T-cell (primary cell): ENCODE data around the gene PDCL2. TPM values are rescaled to one million over a fixed set of nuclear protein-coding genes. Genes with fewer than 3 reads are reported as not detected.

Source experiments
- ATAC-seq, 4 experiments: fragments of 200-7000 bp in 3 of 4; fragments of 150-1000 bp in 1 of 4; cut with Tn5 transposase; replicated peaks in 1 of 4; 1 replicate in 3 of 4; 2 replicates in 1 of 4; pipeline ENCODE4 v1.10.0; 2021; ENCODE audit warnings: moderate library complexity in 3 of 4, mild to moderate bottlenecking in 2 of 4, moderate number of reproducible peaks in 1 of 4
- CTCF ChIA-PET, 2 donors: fragments of 300-600 bp; sonication (Branson Sonifier 250); formaldehyde crosslinking; loops; one replicate each; lab custom pipeline; 2022; ENCODE audit warnings: antibody characterized with exemption in 2 of 2; lab: Charles Lee
- POLR2A ChIA-PET, 2 donors: fragments of 300-600 bp; sonication (Branson Sonifier 250); formaldehyde crosslinking; loops; one replicate each; lab custom pipeline; 2022; ENCODE audit warnings: antibody characterized with exemption in 2 of 2; lab: Charles Lee
- DNase-seq, 35 experiments: peaks; one replicate each; pipeline versions ENCODE4 v3.0.0 to v3.0.0-alpha.2; 2013 to 2023
- H3K27ac ChIP-seq: one replicate; pipeline ENCODE4 v1.5.1; 2013; ENCODE audit warnings: low read length
- H3K27me3 ChIP-seq, 2 experiments: replicated peaks in 1 of 2; 1 replicate in 1 of 2; 2 replicates in 1 of 2; pipeline versions ENCODE4 v1.6.1 to v1.7.0; 2013; ENCODE audit warnings: low read length in 1 of 2, mixed read lengths in 1 of 2; ENCODE audit not compliant: control insufficient read depth in 2 of 2, insufficient read depth in 2 of 2; ENCODE audit errors: extremely low read depth in 1 of 2
- H3K36me3 ChIP-seq, 2 donors: 1 replicate in 1 of 2; 2 replicates in 1 of 2; pipeline versions ENCODE4 v1.6.1 to v1.7.0; 2013; ENCODE audit warnings: low read length in 1 of 2; ENCODE audit not compliant: control insufficient read depth in 2 of 2, insufficient read depth in 1 of 2; ENCODE audit errors: extremely low read depth in 1 of 2
- H3K4me1 ChIP-seq, 2 experiments: 1 replicate in 1 of 2; 2 replicates in 1 of 2; pipeline versions ENCODE4 v1.6.1 to v1.7.0; 2013; ENCODE audit warnings: low read length in 2 of 2, mixed read lengths in 1 of 2; ENCODE audit not compliant: insufficient read depth in 2 of 2, control insufficient read depth in 1 of 2; ENCODE audit errors: extremely low read depth in 1 of 2
- H3K4me3 ChIP-seq, 2 donors: 1 replicate in 1 of 2; 2 replicates in 1 of 2; pipeline versions ENCODE4 v1.5.1 to v1.7.0; 2013; ENCODE audit warnings: mild to moderate bottlenecking in 2 of 2, low read length in 1 of 2, moderate library complexity in 1 of 2; ENCODE audit not compliant: control insufficient read depth in 1 of 2; ENCODE audit errors: extremely low read depth in 1 of 2
- H3K9me3 ChIP-seq: 2 replicates; pipeline ENCODE4 v1.7.0; 2013
- H3K27ac Mint-ChIP-seq, 2 donors: one replicate each; pipeline ENCODE4 v1.8.0; 2020 to 2021; ENCODE audit warnings: mild to moderate bottlenecking in 2 of 2, mixed read lengths in 2 of 2
- H3K27me3 Mint-ChIP-seq, 2 donors: one replicate each; pipeline ENCODE4 v1.8.0; 2021 to 2022; ENCODE audit warnings: mixed read lengths in 2 of 2
- H3K36me3 Mint-ChIP-seq: one replicate; pipeline ENCODE4 v1.8.0; 2021; ENCODE audit warnings: mixed read lengths
- H3K4me1 Mint-ChIP-seq, 3 donors: one replicate each; pipeline ENCODE4 v1.8.0; 2020 to 2022; ENCODE audit warnings: mixed read lengths in 3 of 3, mild to moderate bottlenecking in 1 of 3
- H3K4me3 Mint-ChIP-seq, 3 donors: one replicate each; pipeline ENCODE4 v1.8.0; 2020 to 2022; ENCODE audit warnings: mild to moderate bottlenecking in 3 of 3, mixed read lengths in 3 of 3, moderate library complexity in 3 of 3
- H3K9me3 Mint-ChIP-seq, 3 donors: one replicate each; pipeline ENCODE4 v1.8.0; 2020 to 2022; ENCODE audit warnings: mixed read lengths in 3 of 3
- WGBS: methylation state at CpG from one replicate; pipeline ENCODE4 v1.1.5; 2013; ENCODE audit warnings: missing lambda C conversion rate; ENCODE audit not compliant: insufficient coverage; 5-methylcytosine and 5-hydroxymethylcytosine counted together
- total RNA-seq, 35 experiments: library from RNA in 6 of 35; stranded (reverse) in 6 of 35; fragments of 120-200 nt in 1 of 35; gene quantifications; one replicate each; pipeline versions ENCODE4 v1.2.1 to v1.2.4 and lab custom pipeline; 2013 to 2026

The PDCL2 gene, protein sequence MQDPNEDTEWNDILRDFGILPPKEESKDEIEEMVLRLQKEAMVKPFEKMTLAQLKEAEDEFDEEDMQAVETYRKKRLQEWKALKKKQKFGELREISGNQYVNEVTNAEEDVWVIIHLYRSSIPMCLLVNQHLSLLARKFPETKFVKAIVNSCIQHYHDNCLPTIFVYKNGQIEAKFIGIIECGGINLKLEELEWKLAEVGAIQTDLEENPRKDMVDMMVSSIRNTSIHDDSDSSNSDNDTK
- total RNA-seq (not detected), total RNA-seq (lab: John Stamatoyannopoulos, UW) (0 reads per million in 29 experiments)
- not detected for total RNA-seq (2013)

DNA sequence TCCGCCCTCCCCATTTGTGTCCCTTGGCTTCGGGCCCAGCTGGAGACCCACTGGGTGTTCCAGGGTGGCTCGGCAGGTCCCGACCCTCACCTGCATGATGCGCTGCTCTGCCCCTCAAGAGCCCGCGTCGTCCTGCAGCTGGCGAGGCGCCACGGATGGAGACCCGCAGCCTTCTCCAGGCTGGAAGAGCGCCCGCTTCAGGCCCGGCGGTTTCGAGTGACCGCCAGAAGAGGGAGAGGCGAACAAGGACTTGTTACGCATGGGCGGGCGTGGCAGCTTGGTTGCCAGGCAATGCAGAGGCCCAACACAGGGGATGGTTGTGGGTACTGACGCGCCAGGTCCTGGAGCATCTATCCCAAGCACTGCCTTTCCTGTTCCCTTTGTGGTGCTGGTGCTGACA, at the start of gene PDCL2:
PDCL2 (minus strand) TSS at position 232 of the 400 bp plus-strand sequence; CDS start at position 96, 136 bp downstream.
- no peak for DNase-seq
- Histone ChIP-seq H3K27ac (no peak within 1 kb of the TSS), H3K27me3 (peaks cover 0 to 9% of the 10 kb centered on the region in 2 experiments), H3K36me3 (no peaks in the 10 kb centered on the region), H3K9me3 (no peaks in the 10 kb centered on the region), H3K4me3 (no peak within 1 kb of the TSS), H3K4me1 (no peaks in the 10 kb centered on the region)
- WGBS = 94% methylated on average over 22 of the region's 24 CpGs
- CTCF ChIA-PET = no interaction called here
- H3K4me3 Mint-ChIP-seq = no peak within 1 kb of the TSS
- H3K27ac Mint-ChIP-seq = no peak within 1 kb of the TSS
- POLR2A ChIA-PET = interaction anchor here in 1 of 2 donors (0.6 kb wide), 1 partner anchor 285 kb away, joined by 5 read pairs; no protein-coding TSS in a partner anchor
- no peaks in the 10 kb centered on the region for H3K4me1 Mint-ChIP-seq
- ATAC-seq = no peak
- H3K27me3 Mint-ChIP-seq = peaks cover 10 to 12% of the 10 kb centered on the region in 2 donors
- peaks cover 0 to 7% (median 0%) of the 10 kb centered on the region in 3 donors for H3K9me3 Mint-ChIP-seq
- peaks cover 2% of the 10 kb centered on the region for H3K36me3 Mint-ChIP-seq

DNA sequence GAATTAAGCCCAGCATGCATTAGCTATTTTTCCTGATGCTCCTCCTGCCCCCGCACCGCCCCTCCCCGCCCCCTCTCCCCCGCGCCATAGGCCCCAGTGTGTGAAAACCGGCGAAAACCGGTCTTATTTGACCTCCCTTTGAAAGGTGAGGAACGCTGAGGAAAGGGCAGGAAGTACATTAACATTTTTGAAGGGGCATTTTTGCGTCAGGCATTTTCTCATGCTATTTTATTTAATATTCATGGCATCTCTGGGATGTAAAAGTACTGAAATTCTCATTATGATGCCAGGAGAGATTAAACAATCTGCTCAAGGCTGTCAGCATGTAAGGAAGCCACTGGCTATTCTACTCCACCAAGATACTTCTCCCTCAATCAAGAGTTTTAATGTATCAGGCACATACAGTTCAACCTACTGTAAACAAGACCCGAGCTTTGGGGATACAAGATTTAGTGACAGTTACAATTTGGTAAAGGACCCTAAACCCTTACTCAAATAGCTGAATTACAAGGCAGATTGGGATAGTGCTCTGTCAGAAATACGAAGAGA, 45.3 kb upstream of the PDCL2 start:
- CTCF ChIA-PET = no interaction called here
- DNase-seq = no peak
- H3K4me3 Mint-ChIP-seq = no peak overlapping the region
- H3K27me3 Mint-ChIP-seq = peaks cover 40 to 54% of the 10 kb centered on the region in 2 donors
- H3K27me3 ChIP-seq = peaks cover 12 to 24% of the 10 kb centered on the region in 2 experiments
- no peaks in the 10 kb centered on the region for H3K9me3 ChIP-seq
- no peak for ATAC-seq
- POLR2A ChIA-PET = no interaction called here
- H3K36me3 Mint-ChIP-seq = no peaks in the 10 kb centered on the region
- no peak overlapping the region for H3K27ac Mint-ChIP-seq
- peaks cover 3 to 11% of the 10 kb centered on the region in 2 experiments for H3K4me1 ChIP-seq
- no peaks in the 10 kb centered on the region for H3K36me3 ChIP-seq
- WGBS = no CpG with 5 or more reads among the region's 12 CpGs
- no peak overlapping the region for H3K4me3 ChIP-seq
- no peak overlapping the region for H3K27ac ChIP-seq
- H3K4me1 Mint-ChIP-seq = peaks cover 18 to 20% (median 20%) of the 10 kb centered on the region in 3 donors
- H3K9me3 Mint-ChIP-seq = no peaks in the 10 kb centered on the region

DNA sequence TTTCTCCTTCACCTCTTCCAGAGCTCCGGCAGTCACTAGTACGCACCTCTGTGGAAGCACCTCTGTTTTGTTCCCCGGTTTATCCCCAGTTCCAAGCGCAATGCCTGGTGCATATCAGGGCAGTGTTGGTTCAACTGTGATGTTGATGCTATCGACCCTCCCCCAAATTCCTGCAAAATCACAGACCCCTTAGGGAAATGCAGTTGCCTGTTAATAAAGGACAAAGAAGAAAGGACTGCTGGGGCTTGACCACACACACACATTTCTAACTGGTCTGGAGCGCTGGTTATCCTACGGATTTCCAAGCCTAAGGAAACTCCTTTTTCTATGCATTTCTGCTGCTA, 44.6 kb upstream of the PDCL2 start:
- H3K27me3 ChIP-seq = peaks cover 12 to 24% of the 10 kb centered on the region in 2 experiments
- Mint-ChIP-seq H3K27ac (no peak overlapping the region), H3K4me3 (peak overlapping the region; percentile 29 to 78 (median 58)), H3K27me3 (peaks cover 45 to 59% of the 10 kb centered on the region in 2 donors), H3K9me3 (no peaks in the 10 kb centered on the region), H3K4me1 (peaks cover 18 to 20% (median 20%) of the 10 kb centered on the region in 3 donors), H3K36me3 (no peaks in the 10 kb centered on the region)
- DNase-seq = no peak
- H3K9me3 ChIP-seq = no peaks in the 10 kb centered on the region
- peaks cover 3 to 11% of the 10 kb centered on the region in 2 experiments for H3K4me1 ChIP-seq
- no peak for ATAC-seq
- ChIA-PET CTCF (interaction anchor here in 1 of 2 donors (0.6 kb wide), 1 partner anchor 269 kb away, joined by 3 read pairs; no protein-coding TSS in a partner anchor), POLR2A (interaction anchor here in 1 of 2 donors (0.6 kb wide), 1 partner anchor 38 kb away, joined by 7 read pairs; no protein-coding TSS in a partner anchor)
- H3K36me3 ChIP-seq = no peaks in the 10 kb centered on the region
- H3K4me3 ChIP-seq = no peak overlapping the region
- no peak overlapping the region for H3K27ac ChIP-seq
- 26% methylated on average over 4 of the region's 7 CpGs for WGBS

DNA sequence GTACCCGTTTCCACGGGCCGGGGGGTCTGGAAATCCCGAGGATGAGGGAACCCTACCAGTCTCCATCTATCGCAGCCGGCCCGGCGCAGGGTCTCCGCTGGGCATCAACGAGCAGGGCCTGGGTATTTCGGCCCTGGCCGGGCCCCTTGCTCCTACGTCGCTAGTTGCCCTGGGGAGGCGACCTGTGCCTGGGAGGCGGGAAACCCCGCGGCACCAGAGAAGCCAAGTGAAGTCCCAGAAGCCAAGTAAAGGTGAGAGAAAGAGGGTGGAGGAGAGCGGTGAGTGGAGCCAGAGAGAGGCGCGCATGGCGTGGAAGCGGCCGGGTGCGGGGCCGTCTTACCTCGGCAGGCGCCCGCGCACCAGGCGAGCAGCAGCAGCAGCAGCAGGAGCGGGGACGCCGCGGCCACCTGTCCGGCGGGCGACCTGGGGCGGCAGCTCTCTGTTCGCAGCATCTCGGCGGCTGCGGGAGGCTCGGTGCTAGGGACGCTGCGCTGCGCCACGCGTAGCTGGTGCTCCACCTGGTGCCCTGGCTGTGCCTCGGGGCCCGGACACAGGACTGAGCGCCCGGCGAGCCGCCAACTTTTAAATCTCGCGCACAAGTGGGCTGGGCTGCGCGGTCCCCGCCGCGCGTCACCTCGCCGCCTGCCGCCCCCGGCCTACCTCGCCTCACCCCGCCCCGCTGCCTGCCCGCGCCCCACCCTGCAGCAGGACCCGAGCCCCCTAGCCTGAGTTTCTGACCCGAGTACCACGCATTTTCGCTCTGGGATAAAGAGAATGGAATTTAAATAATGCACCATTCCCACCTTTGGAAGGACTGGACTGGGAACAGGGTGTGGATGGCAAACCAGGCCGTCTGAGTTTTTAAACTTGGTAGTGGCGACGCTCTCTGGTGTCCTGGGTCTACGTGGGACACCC, 44.0 kb upstream of the PDCL2 start, which contains the start of gene NMU:
NMU (minus strand) TSS at position 558 of the 915 bp plus-strand sequence; CDS start at position 452, 106 bp downstream.
- Histone ChIP-seq H3K27ac (no peak within 1 kb of the TSS), H3K9me3 (no peaks in the 10 kb centered on the region), H3K27me3 (peaks cover 12 to 24% of the 10 kb centered on the region in 2 experiments), H3K36me3 (no peaks in the 10 kb centered on the region), H3K4me1 (peaks cover 3 to 11% of the 10 kb centered on the region in 2 experiments), H3K4me3 (peak within 1 kb of the TSS in 1 of 2 donors; percentile 51)
- CTCF ChIA-PET = interaction anchor here in 1 of 2 donors (0.6 kb wide), 1 partner anchor 268 kb away, joined by 3 read pairs; no protein-coding TSS in a partner anchor
- no peaks in the 10 kb centered on the region for H3K9me3 Mint-ChIP-seq
- POLR2A ChIA-PET = interaction anchor here in 1 of 2 donors (0.6 kb wide), 1 partner anchor 38 kb away, joined by 7 read pairs; no protein-coding TSS in a partner anchor
- WGBS = 2% methylated on average over 73 of the region's 80 CpGs
- H3K27me3 Mint-ChIP-seq = peaks cover 51 to 65% of the 10 kb centered on the region in 2 donors
- ATAC-seq (peak; percentile 43 to 78 (median 53)), DNase-seq (peak in 10 of 35 experiments; percentile 1 to 26 (median 6))
- peak within 1 kb of the TSS; percentile 49 to 78 (median 58) for H3K4me3 Mint-ChIP-seq
- peaks cover 18 to 20% (median 20%) of the 10 kb centered on the region in 3 donors for H3K4me1 Mint-ChIP-seq
- no peaks in the 10 kb centered on the region for H3K36me3 Mint-ChIP-seq
- H3K27ac Mint-ChIP-seq = no peak within 1 kb of the TSS

DNA sequence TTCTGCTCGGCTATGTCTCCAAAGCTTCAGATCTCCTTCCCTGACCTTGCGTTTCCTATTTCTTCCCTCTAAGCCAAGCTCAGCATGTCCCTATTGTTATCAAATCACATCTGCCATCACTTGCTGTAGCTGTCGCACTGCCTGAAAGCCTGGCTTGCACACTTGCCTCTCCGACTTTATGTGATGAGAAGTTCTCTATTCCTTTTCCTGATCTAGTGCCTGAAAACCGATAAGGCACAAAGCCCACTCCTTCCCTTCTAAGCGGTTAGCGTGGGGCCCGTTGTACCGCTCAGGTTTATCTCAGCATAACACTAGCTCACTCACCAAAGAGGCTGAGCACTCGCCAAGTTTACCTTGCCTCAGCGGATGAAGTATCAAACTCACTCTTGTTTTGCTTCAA, 43.2 kb upstream of the PDCL2 start:
- ChIA-PET POLR2A (interaction anchor here in 1 of 2 donors (0.6 kb wide), 1 partner anchor 103 kb away, joined by 3 read pairs; no protein-coding TSS in a partner anchor), CTCF (no interaction called here)
- no peaks in the 10 kb centered on the region for H3K36me3 ChIP-seq
- ATAC-seq (no peak), DNase-seq (no peak)
- peaks cover 18 to 20% (median 20%) of the 10 kb centered on the region in 3 donors for H3K4me1 Mint-ChIP-seq
- no peak overlapping the region for H3K4me3 ChIP-seq
- peak overlapping the region; percentile 49 to 78 (median 53) for H3K4me3 Mint-ChIP-seq
- no peaks in the 10 kb centered on the region for H3K9me3 Mint-ChIP-seq
- peaks cover 12 to 24% of the 10 kb centered on the region in 2 experiments for H3K27me3 ChIP-seq
- no peak overlapping the region for H3K27ac Mint-ChIP-seq
- peaks cover 3 to 11% of the 10 kb centered on the region in 2 experiments for H3K4me1 ChIP-seq
- no peaks in the 10 kb centered on the region for H3K9me3 ChIP-seq
- 7% methylated on average over 9 of the region's 11 CpGs for WGBS
- no peak overlapping the region for H3K27ac ChIP-seq
- H3K27me3 Mint-ChIP-seq = peaks cover 56 to 69% of the 10 kb centered on the region in 2 donors
- H3K36me3 Mint-ChIP-seq = no peaks in the 10 kb centered on the region
